PC-9 (cell line): ENCODE results near the gene MAT2A. TPM values are rescaled to one million over a fixed set of nuclear protein-coding genes. Genes with fewer than 3 reads are reported as not detected.

ENCODE experiments used
- BruUV-seq: library from RNA; stranded (reverse); fragments of 400-500 nt; replicated peaks from 2 replicates; lab custom pipeline; 2021; lab: Mats Ljungman, UMichigan
- CTCF ChIA-PET: fragments of 300-600 bp; sonication (Branson Sonifier 250); formaldehyde crosslinking; loops from one replicate; lab custom pipeline; 2022; ENCODE audit warnings: antibody characterized with exemption; lab: Charles Lee
- POLR2A ChIA-PET: fragments of 300-600 bp; sonication (Branson Sonifier 250); formaldehyde crosslinking; loops from one replicate; lab custom pipeline; 2022; ENCODE audit warnings: antibody characterized with exemption; ENCODE audit not compliant: unreplicated experiment; lab: Charles Lee
- DNase-seq, 2 experiments: peaks; one replicate each; pipeline versions ENCODE4 v3.0.0 to v3.0.0-alpha.2; 2015 to 2022; ENCODE audit warnings: mixed read lengths in 1 of 2
- H2AFZ ChIP-seq: fragments of 200-600 bp; sonication (generic); 2 replicates; pipeline ENCODE4 v1.8.1; 2017; ENCODE audit warnings: antibody characterized with exemption
- H3F3A ChIP-seq: fragments of 200-600 bp; sonication (generic); 2 replicates; pipeline ENCODE4 v1.8.1; 2017; ENCODE audit warnings: antibody characterized with exemption, mild to moderate bottlenecking, low read depth; ENCODE audit not compliant: insufficient read depth
- H3K27ac ChIP-seq: fragments of 200-600 bp; sonication (generic); 2 replicates; pipeline ENCODE4 v1.6.1; 2016; ENCODE audit warnings: mixed run types
- H3K27me3 ChIP-seq: fragments of 200-600 bp; sonication (generic); 2 replicates; pipeline ENCODE4 v1.6.1; 2016; ENCODE audit warnings: low read depth, mixed run types; ENCODE audit not compliant: insufficient read depth
- H3K36me3 ChIP-seq: fragments of 200-600 bp; sonication (generic); 2 replicates; pipeline ENCODE4 v1.6.1; 2016; ENCODE audit warnings: low read depth, mixed run types
- H3K4me1 ChIP-seq: fragments of 200-600 bp; sonication (generic); replicated peaks from 2 replicates; pipeline ENCODE4 v1.6.1; 2016; ENCODE audit warnings: mixed run types; ENCODE audit not compliant: insufficient read depth
- H3K4me2 ChIP-seq: fragments of 200-600 bp; sonication (generic); 2 replicates; pipeline ENCODE4 v1.6.1; 2017; ENCODE audit warnings: mixed run types
- H3K4me3 ChIP-seq: fragments of 200-600 bp; sonication (generic); 2 replicates; pipeline ENCODE4 v1.6.1; 2016; ENCODE audit warnings: mixed run types
- H3K79me2 ChIP-seq: fragments of 200-600 bp; sonication (generic); 2 replicates; pipeline ENCODE4 v1.6.1; 2017; ENCODE audit warnings: low read depth, mixed run types
- H3K9me2 ChIP-seq: fragments of 200-600 bp; sonication (generic); 2 replicates; pipeline ENCODE4 v1.8.1; 2017; ENCODE audit warnings: mild to moderate bottlenecking; ENCODE audit not compliant: insufficient read depth
- H3K9me3 ChIP-seq: fragments of 200-600 bp; sonication (generic); 2 replicates; pipeline ENCODE4 v1.8.1; 2016; ENCODE audit warnings: low read depth; ENCODE audit not compliant: insufficient read depth
- H4K20me1 ChIP-seq: fragments of 200-600 bp; sonication (generic); 2 replicates; pipeline ENCODE4 v1.8.1; 2017; ENCODE audit not compliant: insufficient read depth
- EZH2 ChIP-seq: fragments of 200-600 bp; sonication (generic); IDR thresholded peaks from 2 replicates; pipeline ENCODE4 v1.8.0; 2017; ENCODE audit warnings: antibody characterized with exemption, low read depth
- intact Hi-C: fragments of 100-400 bp; cut with micrococcal nuclease; formaldehyde crosslinking; loops from one replicate; pipeline ENCODE4 v1.10.0; 2022; ENCODE audit not compliant: unreplicated experiment
- total RNA-seq: library from RNA; stranded (reverse); gene quantifications from 2 replicates; pipeline ENCODE4 v1.2.3, GENCODE V29; 2021
- TF ChIP-seq, protein P1 (sequence below): fragments of 200-600 bp; sonication (generic); conservative IDR thresholded peaks from 2 replicates; pipeline ENCODE4 v1.6.1; 2017; ENCODE audit warnings: mixed run types, antibody characterized with exemption, mild to moderate bottlenecking, moderate library complexity

Gene MAT2A
- total RNA-seq, 1 experiment from 2014 or later: 206 TPM

DNA sequence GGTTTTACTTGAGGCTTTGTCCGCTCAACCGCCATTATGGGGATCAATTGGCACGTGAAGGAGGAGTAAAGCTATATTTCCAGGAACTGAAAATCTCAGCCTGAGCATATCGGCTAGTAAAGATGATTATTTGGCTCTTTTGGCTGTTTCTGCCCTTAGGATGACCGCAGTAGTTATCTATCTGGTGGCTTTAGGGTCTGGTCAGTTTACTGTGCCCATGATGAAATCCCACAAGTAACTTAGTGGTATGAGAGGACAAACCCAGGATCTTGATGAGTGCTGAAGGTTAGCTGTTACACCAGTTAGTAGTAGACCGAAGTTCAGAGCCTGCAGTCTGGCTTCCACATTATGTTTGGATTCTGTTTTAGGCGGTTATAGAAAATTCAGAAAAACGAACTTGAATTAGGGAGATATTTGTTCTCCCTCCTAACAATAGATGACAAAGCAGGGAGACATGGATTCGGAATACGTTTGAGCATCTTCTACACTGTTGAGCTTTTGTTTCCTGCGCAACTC is 1.2 kb downstream of the MAT2A start:
- H3F3A ChIP-seq: peaks cover 66% of the 10 kb centered on the region
- no peaks in the 10 kb centered on the region for H3K27me3 ChIP-seq
- TF ChIP-seq, protein P1, sequence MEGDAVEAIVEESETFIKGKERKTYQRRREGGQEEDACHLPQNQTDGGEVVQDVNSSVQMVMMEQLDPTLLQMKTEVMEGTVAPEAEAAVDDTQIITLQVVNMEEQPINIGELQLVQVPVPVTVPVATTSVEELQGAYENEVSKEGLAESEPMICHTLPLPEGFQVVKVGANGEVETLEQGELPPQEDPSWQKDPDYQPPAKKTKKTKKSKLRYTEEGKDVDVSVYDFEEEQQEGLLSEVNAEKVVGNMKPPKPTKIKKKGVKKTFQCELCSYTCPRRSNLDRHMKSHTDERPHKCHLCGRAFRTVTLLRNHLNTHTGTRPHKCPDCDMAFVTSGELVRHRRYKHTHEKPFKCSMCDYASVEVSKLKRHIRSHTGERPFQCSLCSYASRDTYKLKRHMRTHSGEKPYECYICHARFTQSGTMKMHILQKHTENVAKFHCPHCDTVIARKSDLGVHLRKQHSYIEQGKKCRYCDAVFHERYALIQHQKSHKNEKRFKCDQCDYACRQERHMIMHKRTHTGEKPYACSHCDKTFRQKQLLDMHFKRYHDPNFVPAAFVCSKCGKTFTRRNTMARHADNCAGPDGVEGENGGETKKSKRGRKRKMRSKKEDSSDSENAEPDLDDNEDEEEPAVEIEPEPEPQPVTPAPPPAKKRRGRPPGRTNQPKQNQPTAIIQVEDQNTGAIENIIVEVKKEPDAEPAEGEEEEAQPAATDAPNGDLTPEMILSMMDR: no peak
- no peak for TF ChIP-seq EZH2
- H3K27ac ChIP-seq: peak overlapping the region; percentile 97
- H3K9me3 ChIP-seq: no peaks in the 10 kb centered on the region
- no peak overlapping the region for H2AFZ ChIP-seq
- peak overlapping the region; percentile 87 for H3K4me2 ChIP-seq
- H3K36me3 ChIP-seq: peaks cover 49% of the 10 kb centered on the region
- peaks cover 78% of the 10 kb centered on the region for H3K79me2 ChIP-seq
- H3K9me2 ChIP-seq: no peaks in the 10 kb centered on the region
- peak overlapping the region; percentile 100 for H3K4me3 ChIP-seq
- peaks cover 38% of the 10 kb centered on the region for H3K4me1 ChIP-seq
- ChIA-PET CTCF (no interaction called here), POLR2A (interaction anchor here (0.6 to 1.0 kb wide), 8 partner anchors 35 to 175 kb away, joined by 3 to 15 read pairs (median 4); no protein-coding TSS in a partner anchor)
- intact Hi-C loops: no loop called here
- H4K20me1 ChIP-seq: peaks cover 58% of the 10 kb centered on the region
- BruUV-seq: TSS peak; percentile 25
- DNase-seq: no peak

DNA sequence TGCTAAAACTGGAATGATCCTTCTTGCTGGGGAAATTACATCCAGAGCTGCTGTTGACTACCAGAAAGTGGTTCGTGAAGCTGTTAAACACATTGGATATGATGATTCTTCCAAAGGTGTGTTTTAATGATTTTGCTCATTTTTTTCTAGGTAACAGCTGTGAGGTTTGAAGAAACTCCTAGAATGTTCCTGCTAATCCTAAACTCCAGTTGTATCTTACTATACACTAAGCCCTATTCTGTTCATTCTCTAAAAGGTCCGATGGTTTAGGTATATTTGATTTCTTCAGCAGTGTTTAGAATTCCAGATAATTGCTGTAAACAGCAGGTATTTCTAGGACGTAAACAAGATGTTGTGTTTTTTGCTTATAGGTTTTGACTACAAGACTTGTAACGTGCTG is 2.3 kb downstream of the MAT2A start:
- Histone ChIP-seq H3K79me2 (peaks cover 69% of the 10 kb centered on the region), H3K4me3 (peak overlapping the region; percentile 100), H3K27ac (peak overlapping the region; percentile 97), H3K9me2 (no peaks in the 10 kb centered on the region), H3K4me1 (peaks cover 37% of the 10 kb centered on the region), H2AFZ (no peak overlapping the region), H3K4me2 (peak overlapping the region; percentile 87), H3K36me3 (peaks cover 53% of the 10 kb centered on the region), H3K27me3 (no peaks in the 10 kb centered on the region), H3F3A (peaks cover 77% of the 10 kb centered on the region), H3K9me3 (no peaks in the 10 kb centered on the region), H4K20me1 (peaks cover 69% of the 10 kb centered on the region)
- TF ChIP-seq EZH2: no peak
- TF ChIP-seq, protein P1: no peak
- intact Hi-C loops: no loop called here
- ChIA-PET CTCF (no interaction called here), POLR2A (interaction anchor here (0.5 to 1.0 kb wide), 3 partner anchors 130 to 581 kb away, joined by 3 to 5 read pairs (median 3); no protein-coding TSS in a partner anchor)
- no TSS peak for BruUV-seq
- no peak for DNase-seq

DNA sequence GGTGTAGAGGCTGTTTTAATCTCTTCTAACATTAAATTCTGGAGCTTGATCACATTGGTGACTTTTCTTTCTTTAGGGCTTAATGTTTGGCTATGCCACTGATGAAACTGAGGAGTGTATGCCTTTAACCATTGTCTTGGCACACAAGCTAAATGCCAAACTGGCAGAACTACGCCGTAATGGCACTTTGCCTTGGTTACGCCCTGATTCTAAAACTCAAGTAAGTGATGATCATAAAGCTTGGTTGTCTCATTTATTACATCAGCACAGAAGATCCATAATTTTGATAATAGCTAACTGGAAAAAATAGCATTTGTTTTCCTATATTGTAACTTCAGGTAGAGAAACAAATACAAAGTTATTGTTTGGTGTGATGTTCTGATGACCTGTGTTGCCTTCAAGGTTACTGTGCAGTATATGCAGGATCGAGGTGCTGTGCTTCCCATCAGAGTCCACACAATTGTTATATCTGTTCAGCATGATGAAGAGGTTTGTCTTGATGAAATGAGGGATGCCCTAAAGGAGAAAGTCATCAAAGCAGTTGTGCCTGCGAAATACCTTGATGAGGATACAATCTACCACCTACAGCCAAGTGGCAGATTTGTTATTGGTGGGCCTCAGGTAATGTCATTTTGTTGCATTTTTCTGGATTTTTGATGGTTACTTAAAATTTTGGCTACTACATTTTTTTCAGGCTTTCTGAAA is 2.9 kb downstream of the MAT2A start:
- H3K4me3 ChIP-seq: peak overlapping the region; percentile 100
- BruUV-seq: no TSS peak
- no peak for DNase-seq

More for the DNA sequence above, 2.9 kb downstream of the MAT2A start:
- intact Hi-C loops: no loop called here
- CTCF ChIA-PET: no interaction called here
- Histone ChIP-seq H3K36me3 (peaks cover 53% of the 10 kb centered on the region), H2AFZ (no peak overlapping the region), H3K27ac (peak overlapping the region; percentile 97), H3K79me2 (peaks cover 63% of the 10 kb centered on the region), H4K20me1 (peaks cover 69% of the 10 kb centered on the region), H3K9me3 (no peaks in the 10 kb centered on the region), H3K9me2 (no peaks in the 10 kb centered on the region), H3K4me2 (peak overlapping the region; percentile 87), H3K27me3 (no peaks in the 10 kb centered on the region), H3F3A (peaks cover 83% of the 10 kb centered on the region), H3K4me1 (peaks cover 30% of the 10 kb centered on the region)
- POLR2A ChIA-PET: no interaction called here
- TF ChIP-seq, protein P1: no peak
- TF ChIP-seq EZH2: no peak
